CD8-positive, alpha-beta memory T cell (primary cell): ENCODE measurements around the gene KIR2DL4. TPM values are rescaled to one million over a fixed set of nuclear protein-coding genes. Genes with fewer than 3 reads are reported as not detected.
"Not testable (repeated sequence)": the region's sequence is repeated elsewhere in the genome, so short reads cannot be mapped to it uniquely, and the experiment has no call there.

ENCODE experiments used
- CTCF ChIA-PET: fragments of 350-600 bp; sonication (Branson Sonifier 250); formaldehyde crosslinking; loops from one replicate; lab custom pipeline; 2021; ENCODE audit warnings: antibody characterized with exemption; lab: Charles Lee
- POLR2A ChIA-PET: fragments of 350-600 bp; sonication (Branson Sonifier 250); formaldehyde crosslinking; loops from one replicate; lab custom pipeline; 2021; ENCODE audit warnings: antibody characterized with exemption; lab: Charles Lee
- DNase-seq, 5 donors: peaks; one replicate each; pipeline versions ENCODE4 v3.0.0 to v3.0.0-alpha.2; 2020 to 2022; ENCODE audit warnings: mixed read lengths in 1 of 5
- H3K27ac ChIP-seq: one replicate; pipeline ENCODE4 v1.7.0; 2013; ENCODE audit warnings: low read depth, mild to moderate bottlenecking, low read length, moderate library complexity
- H3K27me3 ChIP-seq: 2 replicates; pipeline ENCODE4 v1.7.0; 2013; ENCODE audit warnings: low read length, mild to moderate bottlenecking; ENCODE audit not compliant: insufficient read depth, poor library complexity, severe bottlenecking
- H3K36me3 ChIP-seq: 2 replicates; pipeline ENCODE4 v1.7.0; 2013; ENCODE audit warnings: mild to moderate bottlenecking, low read length, moderate library complexity; ENCODE audit not compliant: insufficient read depth
- H3K4me1 ChIP-seq: 2 replicates; pipeline ENCODE4 v1.7.0; 2013; ENCODE audit warnings: mild to moderate bottlenecking, low read length, moderate library complexity; ENCODE audit not compliant: insufficient read depth
- H3K4me3 ChIP-seq: 2 replicates; pipeline ENCODE4 v1.7.0; 2013; ENCODE audit warnings: mild to moderate bottlenecking, low read length
- H3K9me3 ChIP-seq: 2 replicates; pipeline ENCODE4 v1.7.0; 2013; ENCODE audit warnings: mild to moderate bottlenecking, low read length
- H3K27ac Mint-ChIP-seq, 8 donors: one replicate each; pipeline ENCODE4 v1.8.0; 2020 to 2021; ENCODE audit warnings: mixed read lengths in 8 of 8, mild to moderate bottlenecking in 6 of 8, inconsistent platforms in 3 of 8, moderate library complexity in 3 of 8
- H3K27me3 Mint-ChIP-seq, 2 donors: one replicate each; pipeline ENCODE4 v1.8.0; 2020 to 2021; ENCODE audit warnings: mixed read lengths in 2 of 2, mild to moderate bottlenecking in 1 of 2, moderate library complexity in 1 of 2
- H3K36me3 Mint-ChIP-seq, 3 donors: one replicate each; pipeline ENCODE4 v1.8.0; 2020 to 2021; ENCODE audit warnings: mixed read lengths in 3 of 3, inconsistent platforms in 1 of 3, mild to moderate bottlenecking in 1 of 3
- H3K4me1 Mint-ChIP-seq, 3 donors: one replicate each; pipeline ENCODE4 v1.8.0; 2020 to 2021; ENCODE audit warnings: mixed read lengths in 3 of 3, inconsistent platforms in 1 of 3, mild to moderate bottlenecking in 1 of 3
- H3K4me3 Mint-ChIP-seq, 7 donors: one replicate each; pipeline ENCODE4 v1.8.0; 2020 to 2021; ENCODE audit warnings: mixed read lengths in 7 of 7, mild to moderate bottlenecking in 6 of 7, moderate library complexity in 4 of 7, inconsistent platforms in 2 of 7
- H3K9me3 Mint-ChIP-seq, 5 donors: one replicate each; pipeline ENCODE4 v1.8.0; 2020 to 2022; ENCODE audit warnings: mixed read lengths in 5 of 5, mild to moderate bottlenecking in 3 of 5, moderate library complexity in 2 of 5, inconsistent platforms in 1 of 5
- polyA plus RNA-seq: library from polyadenylated mRNA; unstranded; fragments of 300-500 nt; fragmentation: Illumina TruSeq; gene quantifications from one replicate; pipeline ENCODE4 v1.2.3, GENCODE V29; 2021
- total RNA-seq, 2 experiments: library from RNA; stranded (reverse); gene quantifications; one replicate each; pipeline ENCODE4 v1.2.3, GENCODE V29; 2021

Gene KIR2DL4
- total and polyA plus RNA-seq, 3 experiments from 2014 or later, result 0.79 TPM; not detected in 2

DNA sequence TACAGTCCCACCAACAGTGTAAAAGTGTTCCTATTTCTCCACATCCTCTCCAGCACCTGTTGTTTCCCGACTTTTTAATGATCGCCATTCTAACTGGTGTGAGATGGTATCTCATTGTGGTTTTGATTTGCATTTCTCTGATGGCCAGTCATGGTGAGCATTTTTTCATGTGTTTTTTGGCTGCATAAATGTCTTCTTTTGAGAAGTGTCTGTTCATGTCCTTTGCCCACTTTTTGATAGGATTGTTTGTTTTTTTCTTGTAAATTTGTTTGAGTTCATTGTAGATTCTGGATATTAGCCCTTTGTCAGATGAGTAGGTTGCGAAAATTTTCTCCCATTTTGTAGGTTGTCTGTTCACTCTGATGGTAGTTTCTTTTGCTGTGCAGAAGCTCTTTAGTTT is 60.0 kb downstream of the KIR2DL4 start:
- H3K36me3 Mint-ChIP-seq, H3K4me1 ChIP-seq, H3K4me1 Mint-ChIP-seq, CTCF ChIA-PET, POLR2A ChIA-PET, H3K27ac Mint-ChIP-seq, H3K4me3 ChIP-seq, H3K27me3 ChIP-seq, H3K27ac ChIP-seq, H3K9me3 ChIP-seq, H3K4me3 Mint-ChIP-seq, DNase-seq, H3K36me3 ChIP-seq: not testable (repeated sequence)
- Mint-ChIP-seq H3K9me3 (peaks cover 0 to 16% (median 10%) of the 10 kb centered on the region in 5 donors), H3K27me3 (peaks cover 13 to 36% of the 10 kb centered on the region in 2 donors)

Other genes with a start within 250 kb of the KIR2DL4 start
- not detected for gene LILRA2, start 229.8 kb upstream of the KIR2DL4 start, total RNA-seq
- not detected for gene LILRA2, start 229.8 kb upstream of the KIR2DL4 start, polyA plus RNA-seq
- not detected for gene LILRA1, start 210.0 kb upstream of the KIR2DL4 start, total RNA-seq
- not detected for gene LILRA1, start 210.0 kb upstream of the KIR2DL4 start, polyA plus RNA-seq
- gene LILRB1, start 173.1 kb upstream of the KIR2DL4 start, total RNA-seq, result 1 to 10 TPM; 1.0 to 1.3 TPM
- 3.9 TPM for gene LILRB1, start 173.1 kb upstream of the KIR2DL4 start, polyA plus RNA-seq
- gene LILRB4, start 140.6 kb upstream of the KIR2DL4 start, total RNA-seq, result under 1 TPM; 0.44 to 0.69 TPM
- not detected for gene LILRB4, start 140.6 kb upstream of the KIR2DL4 start, polyA plus RNA-seq
- not detected for gene KIR3DL3, start 79.2 kb upstream of the KIR2DL4 start, total RNA-seq
- gene KIR3DL3, start 79.2 kb upstream of the KIR2DL4 start, polyA plus RNA-seq, result 0.63 TPM
- gene KIR2DL3, start 65.1 kb upstream of the KIR2DL4 start, total RNA-seq, result under 1 TPM in 1 of 2 experiments, not detected in 1; 0.29 TPM
- 5.2 TPM for gene KIR2DL3, start 65.1 kb upstream of the KIR2DL4 start, polyA plus RNA-seq
- under 1 TPM in 1 of 2 experiments, not detected in 1; 0.13 TPM for gene KIR2DL1, start 33.8 kb upstream of the KIR2DL4 start, total RNA-seq
- 3.1 TPM for gene KIR2DL1, start 33.8 kb upstream of the KIR2DL4 start, polyA plus RNA-seq
- gene KIR3DL1, start 12.9 kb downstream of the KIR2DL4 start, total RNA-seq, result under 1 TPM; 0.11 to 0.28 TPM
- 11.9 TPM for gene KIR3DL1, start 12.9 kb downstream of the KIR2DL4 start, polyA plus RNA-seq
- gene KIR2DS4, start 29.1 kb downstream of the KIR2DL4 start, total RNA-seq, result not detected
- gene KIR2DS4, start 29.1 kb downstream of the KIR2DL4 start, polyA plus RNA-seq, result 14.5 TPM
- under 1 TPM; 0.27 to 0.28 TPM for gene KIR3DL2, start 46.8 kb downstream of the KIR2DL4 start, total RNA-seq
- 16.8 TPM for gene KIR3DL2, start 46.8 kb downstream of the KIR2DL4 start, polyA plus RNA-seq
- not detected for gene FCAR, start 70.6 kb downstream of the KIR2DL4 start, total RNA-seq
- not detected for gene FCAR, start 70.6 kb downstream of the KIR2DL4 start, polyA plus RNA-seq
- under 1 TPM in 1 of 2 experiments, not detected in 1; 0.31 TPM for gene NCR1, start 102.5 kb downstream of the KIR2DL4 start, total RNA-seq
- 2.8 TPM for gene NCR1, start 102.5 kb downstream of the KIR2DL4 start, polyA plus RNA-seq
- gene NLRP7, start 143.9 kb downstream of the KIR2DL4 start, total RNA-seq, result not detected
- not detected for gene NLRP7, start 143.9 kb downstream of the KIR2DL4 start, polyA plus RNA-seq
- 10 to 100 TPM; 10.2 to 12.7 TPM for gene NLRP2, start 162.8 kb downstream of the KIR2DL4 start, total RNA-seq
- 5.6 TPM for gene NLRP2, start 162.8 kb downstream of the KIR2DL4 start, polyA plus RNA-seq
- gene GP6, start 234.7 kb downstream of the KIR2DL4 start, total RNA-seq, result not detected
- gene GP6, start 234.7 kb downstream of the KIR2DL4 start, polyA plus RNA-seq, result 0.21 TPM